Measurements from ENCODE around the gene NHLRC3. TPM values are rescaled to one million over a fixed set of nuclear protein-coding genes. Genes with fewer than 3 reads are reported as not detected.

Gene NHLRC3
- total RNA-seq, 1 donor from 2014 or later, result 7.9 TPM

GRCh38 chr13:39091586-39091985 lies 53.3 kb downstream of the NHLRC3 start:
- TF ChIP-seq CTCF (conservative IDR thresholded peaks at IDR 0.05; ENCODE audit: low read depth, low read length), result no peak

GRCh38 chr13:39095500-39095899 lies 57.2 kb downstream of the NHLRC3 start:
- no peak for DNase-seq (ENCODE audit: low read depth)
- no peak for TF ChIP-seq CTCF (conservative IDR thresholded peaks at IDR 0.05; ENCODE audit: low read depth, low read length)
- H3K4me3 ChIP-seq (ENCODE audit: low read depth, low read length), result no peak overlapping the region

More at GRCh38 chr13:39091586-39091985, 53.3 kb downstream of the NHLRC3 start:
- H3K4me3 ChIP-seq (ENCODE audit: low read depth, low read length), result no peak overlapping the region
- no peak for DNase-seq (ENCODE audit: low read depth)

- H3K4me3 ChIP-seq (ENCODE audit: low read depth, low read length), result no peak overlapping the region
- DNase-seq (ENCODE audit: low read depth), result no peak
- TF ChIP-seq CTCF (conservative IDR thresholded peaks at IDR 0.05; ENCODE audit: low read depth, low read length), result no peak
Observed at GRCh38 chr13:39099231-39099630, 61.0 kb downstream of the NHLRC3 start.

Other genes with a start within 250 kb of the NHLRC3 start
- gene STOML3, start 47.6 kb upstream of the NHLRC3 start, total RNA-seq, result not detected in 2 replicates
- 13.5 and 24.6 TPM in 2 replicates for gene PROSER1, start 367 bp upstream of the NHLRC3 start, total RNA-seq